GM13977 (cell line): ENCODE results near the gene TMEM179.

Experiments used
- DNase-seq: peaks from one replicate; pipeline ENCODE4 v3.0.0; 2012; ENCODE audit warnings: low spot score
- CTCF ChIP-seq: IDR thresholded peaks from 2 replicates; pipeline ENCODE4 v1.5.1; 2012; ENCODE audit warnings: mild to moderate bottlenecking, control low read depth; ENCODE audit not compliant: insufficient read depth; ENCODE audit errors: extremely low read depth, missing control alignments
- in situ Hi-C: fragments of 300-500 bp; cut with MboI; formaldehyde crosslinking; loops from one replicate; pipeline ENCODE4 v1.12.0; 2022; ENCODE audit warnings: low sequenced_read_pairs, low pct_unique_long_range_greater_than_20kb, mixed read lengths, inconsistent platforms; ENCODE audit not compliant: unreplicated experiment

Gene TMEM179

GRCh38 chr14:104578321-104578720 lies 26.3 kb downstream of the TMEM179 start:
- in situ Hi-C loops, result no loop called here
- TF ChIP-seq CTCF, result no peak

GRCh38 chr14:104577847-104578301 lies 26.7 kb downstream of the TMEM179 start:
- in situ Hi-C loops, result no loop called here
- no peak for DNase-seq

More at GRCh38 chr14:104578321-104578720, 26.3 kb downstream of the TMEM179 start:
- DNase-seq, result no peak

GRCh38 chr14:104577426-104577825 lies 27.1 kb downstream of the TMEM179 start:
- TF ChIP-seq CTCF, result no peak

More at GRCh38 chr14:104577847-104578301, 26.7 kb downstream of the TMEM179 start:
- TF ChIP-seq CTCF, result no peak

GRCh38 chr14:104576970-104577332 lies 27.6 kb downstream of the TMEM179 start:
- no peak for DNase-seq
- in situ Hi-C loops, result no loop called here
- no peak for TF ChIP-seq CTCF

More at GRCh38 chr14:104577426-104577825, 27.1 kb downstream of the TMEM179 start:
- in situ Hi-C loops, result no loop called here
- no peak for DNase-seq

GRCh38 chr14:104576232-104576969 lies 28.2 kb downstream of the TMEM179 start:
- TF ChIP-seq CTCF, result no peak

GRCh38 chr14:104574978-104575583 lies 29.5 kb downstream of the TMEM179 start:
- no peak for DNase-seq
- in situ Hi-C loops, result no loop called here
- no peak for TF ChIP-seq CTCF

More at GRCh38 chr14:104576232-104576969, 28.2 kb downstream of the TMEM179 start:
- in situ Hi-C loops, result no loop called here
- DNase-seq, result no peak
